SIG-M5 treated with dmso at 0.1 percent for 504 hours (cell line): Measurements from ENCODE around the gene TSTD2.
"Not testable (repeated sequence)": the region's sequence is repeated elsewhere in the genome, so short reads cannot be mapped to it uniquely, and the experiment has no call there.

ENCODE experiments used
- DNase-seq: peaks from one replicate; lab custom pipeline; 2025; ENCODE audit not compliant: unreplicated experiment; lab: John Stamatoyannopoulos, UW

The TSTD2 gene

DNA sequence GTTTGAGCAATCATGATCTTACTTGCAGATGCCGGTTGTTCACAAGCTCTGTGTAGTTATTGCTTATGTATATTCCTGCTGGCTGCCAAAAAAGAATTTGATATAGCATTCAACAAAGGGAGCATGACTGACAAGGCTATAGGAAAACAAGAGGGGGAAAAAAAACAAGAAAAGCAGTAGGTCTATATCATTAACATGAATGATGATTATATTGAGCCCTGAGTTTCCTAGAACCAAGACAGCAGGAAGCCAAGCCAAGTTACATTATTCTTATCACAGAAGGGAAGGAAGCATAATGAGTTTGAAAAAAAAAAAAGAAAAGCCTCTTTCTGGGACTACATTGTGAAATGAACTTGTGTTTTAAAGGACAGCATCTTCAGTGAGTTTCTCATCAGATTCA lies 41.0 kb downstream of the TSTD2 start:
- no peak for DNase-seq

DNA sequence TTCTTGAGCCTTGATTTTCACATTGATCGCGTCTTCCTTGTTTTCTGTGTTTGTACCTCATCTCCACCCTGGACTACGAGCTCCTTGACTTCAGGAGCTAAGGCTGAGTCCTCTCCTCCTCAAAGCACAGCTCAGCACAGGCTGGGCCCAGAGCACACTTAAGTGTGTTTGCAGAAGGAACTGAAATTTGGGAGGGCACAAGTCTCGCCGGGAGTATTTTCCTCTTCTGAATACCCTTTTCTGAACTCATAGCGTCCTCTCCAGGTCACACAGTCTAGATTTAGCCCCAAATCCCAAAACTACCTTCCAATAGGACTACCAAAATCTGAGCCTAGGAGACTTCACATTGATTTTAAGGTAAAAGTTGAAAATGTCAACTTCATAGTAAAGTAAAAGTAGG lies 41.6 kb downstream of the TSTD2 start:
- no peak for DNase-seq

DNA sequence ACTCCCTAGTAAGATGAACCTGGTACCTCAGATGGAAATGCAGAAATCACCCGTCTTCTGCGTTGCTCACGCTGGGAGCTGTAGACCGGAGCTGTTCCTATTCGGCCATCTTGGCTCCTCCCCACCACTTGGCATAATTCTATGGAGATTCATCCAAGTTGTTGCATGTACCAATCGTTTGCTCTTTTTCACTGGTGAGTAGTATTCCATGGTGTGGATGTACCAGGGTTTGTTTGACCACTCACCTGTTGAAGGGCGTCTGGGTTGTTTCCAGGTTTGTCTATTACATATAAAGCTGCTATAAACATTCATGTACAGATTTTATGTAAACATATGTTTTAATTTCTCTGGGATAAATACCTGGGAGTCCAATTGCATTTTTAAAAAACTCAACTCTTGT lies 46.3 kb downstream of the TSTD2 start:
- not testable (repeated sequence) for DNase-seq

DNA sequence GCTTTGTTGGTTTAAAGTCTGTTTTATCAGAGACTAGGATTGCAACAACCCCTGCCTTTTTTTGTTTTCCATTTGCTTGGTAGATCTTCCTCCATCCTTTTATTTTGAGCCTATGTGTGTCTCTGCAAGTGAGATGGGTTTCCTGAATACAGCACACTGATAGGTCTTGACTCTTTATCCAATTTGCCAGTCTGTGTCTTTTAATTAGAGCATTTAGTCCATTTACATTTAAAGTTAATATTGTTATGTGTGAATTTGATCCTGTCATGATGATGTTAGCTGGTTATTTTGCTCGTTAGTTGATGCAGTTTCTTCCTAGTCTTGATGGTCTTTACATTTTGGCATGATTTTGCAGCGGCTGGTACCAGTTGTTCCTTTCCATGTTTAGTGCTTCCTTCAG lies 48.4 kb downstream of the TSTD2 start:
- DNase-seq: not testable (repeated sequence)

DNA sequence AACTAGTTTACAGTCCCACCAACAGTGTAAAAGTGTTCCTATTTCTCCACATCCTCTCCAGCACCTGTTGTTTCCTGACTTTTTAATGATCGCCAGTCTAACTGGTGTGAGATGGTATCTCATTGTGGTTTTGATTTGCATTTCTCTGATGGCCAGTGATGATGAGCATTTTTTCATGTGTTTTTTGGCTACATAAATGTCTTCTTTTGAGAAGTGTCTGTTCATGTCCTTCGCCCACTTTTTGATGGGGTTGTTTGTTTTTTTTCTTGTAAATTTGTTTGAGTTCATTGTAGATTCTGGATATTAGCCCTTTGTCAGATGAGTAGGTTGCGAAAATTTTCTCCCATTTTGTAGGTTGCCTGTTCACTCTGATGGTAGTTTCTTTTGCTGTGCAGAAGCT lies 51.6 kb downstream of the TSTD2 start:
- not testable (repeated sequence) for DNase-seq

DNA sequence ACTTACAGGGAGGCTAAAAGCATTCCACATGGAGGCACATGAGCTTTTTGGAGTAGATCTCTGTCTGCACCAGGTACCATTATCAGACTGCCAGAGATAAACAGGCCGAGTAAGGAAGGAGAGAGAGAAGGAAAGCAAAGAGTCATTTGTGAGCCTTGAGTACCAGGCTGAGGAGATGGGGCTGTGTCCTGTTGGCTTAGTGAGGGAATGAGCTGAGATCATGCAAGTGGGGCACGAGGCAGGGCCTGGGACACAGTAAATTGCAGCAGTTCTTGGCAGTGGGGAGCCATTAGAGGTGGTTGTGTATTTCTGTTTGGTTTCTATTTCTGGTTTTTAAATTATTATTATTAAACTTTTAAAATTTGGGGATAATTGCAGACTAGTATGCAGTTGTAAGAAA lies 53.3 kb downstream of the TSTD2 start:
- DNase-seq: no peak

DNA sequence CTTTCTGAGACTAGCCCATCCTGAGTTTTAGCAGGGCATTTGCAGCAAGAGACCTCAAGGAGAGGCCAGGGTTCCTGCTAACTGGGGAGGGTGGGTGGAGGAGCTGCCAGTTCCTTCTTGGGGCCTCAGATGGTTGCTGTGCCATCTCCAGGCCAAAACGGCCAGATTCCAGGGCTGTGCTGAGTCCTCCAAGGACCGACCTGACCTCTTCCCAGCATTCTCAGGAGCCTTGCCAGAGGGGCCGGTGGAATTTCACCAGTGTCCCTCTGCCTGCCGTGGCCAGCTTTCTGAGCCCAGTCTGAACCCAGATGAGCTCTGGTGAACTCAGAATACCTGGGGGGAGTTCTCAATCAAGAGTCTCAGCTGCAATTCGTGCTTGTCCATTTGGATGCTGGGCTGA lies 54.3 kb downstream of the TSTD2 start:
- DNase-seq: no peak

DNA sequence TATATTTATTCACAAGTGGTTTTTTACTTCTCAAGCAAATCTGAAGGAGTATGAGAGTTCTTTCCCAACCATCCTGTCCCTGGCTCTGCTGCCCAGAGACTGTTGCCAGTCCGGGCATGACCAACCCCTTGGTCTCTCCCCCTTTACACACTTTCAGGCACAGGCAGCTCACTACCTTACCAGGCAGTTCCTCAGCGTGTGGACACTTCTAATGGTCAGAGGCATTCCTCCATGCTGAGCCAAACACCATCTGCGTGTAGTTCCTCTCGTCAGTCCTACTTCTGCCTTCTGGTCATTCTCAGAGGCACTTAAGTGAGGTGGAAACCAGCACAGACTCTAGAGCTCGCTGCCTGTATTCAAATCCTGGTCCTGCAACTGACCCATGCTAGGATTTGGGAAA lies 56.1 kb downstream of the TSTD2 start:
- DNase-seq: no peak

DNA sequence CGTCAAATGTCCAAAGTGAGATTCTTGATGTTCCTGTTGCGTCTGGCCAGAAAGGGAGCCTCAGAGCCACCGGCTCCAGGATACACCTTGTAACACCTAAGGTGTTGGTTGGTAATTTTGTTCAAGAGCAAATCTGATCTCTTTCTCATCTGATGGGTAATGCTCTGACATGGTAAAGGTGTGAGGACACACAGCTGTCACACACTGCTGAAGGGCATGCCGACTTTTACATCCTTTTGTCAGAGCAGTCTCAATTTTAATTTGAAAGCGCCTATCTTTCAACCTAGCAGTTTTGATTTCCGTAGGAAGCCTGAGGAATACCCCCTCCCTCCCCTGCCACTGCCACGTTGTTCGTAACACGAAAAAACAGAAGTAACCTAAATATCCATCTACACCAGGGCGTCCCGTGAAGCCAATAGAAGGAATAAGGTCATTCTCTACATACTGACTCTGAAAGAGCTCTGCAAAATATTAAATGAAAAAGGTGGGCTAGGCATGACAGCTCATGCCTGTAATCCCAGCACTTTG lies 57.4 kb downstream of the TSTD2 start:
- DNase-seq: no peak

DNA sequence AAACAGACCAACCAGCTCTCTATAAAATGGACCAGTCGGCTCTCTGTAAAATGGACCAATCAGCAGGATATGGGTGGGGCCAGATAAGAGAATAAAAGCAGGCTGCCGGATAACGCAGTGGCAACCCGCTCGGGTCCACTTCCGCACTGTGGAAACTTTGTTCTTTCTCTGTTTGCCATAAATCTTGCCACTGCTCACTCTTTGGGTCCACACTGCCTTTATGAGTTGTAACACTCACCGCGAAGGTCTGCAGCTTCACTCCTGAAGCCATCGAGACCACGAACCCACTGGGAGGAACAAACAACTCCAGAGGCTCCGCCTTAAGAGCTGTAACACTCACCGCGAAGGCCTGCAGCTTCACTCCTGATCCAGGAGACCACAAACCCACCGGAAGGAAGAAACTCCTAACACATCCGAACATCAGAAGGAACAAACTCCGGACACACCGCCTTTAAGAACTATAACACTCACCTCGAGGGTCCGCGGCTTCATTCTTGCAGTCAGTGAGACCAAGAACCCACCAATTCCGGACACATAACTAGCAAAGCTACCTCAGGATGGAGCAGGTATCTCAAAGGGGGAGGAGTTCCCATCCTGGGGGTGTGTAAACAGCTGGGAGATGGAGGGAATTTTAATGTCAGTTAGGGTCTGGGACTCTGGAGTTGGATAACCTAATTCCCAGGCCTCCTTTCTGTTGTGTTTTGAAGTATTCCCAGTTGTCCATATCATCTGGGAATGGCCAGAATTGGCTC lies 58.1 kb downstream of the TSTD2 start:
- not testable (repeated sequence) for DNase-seq

DNA sequence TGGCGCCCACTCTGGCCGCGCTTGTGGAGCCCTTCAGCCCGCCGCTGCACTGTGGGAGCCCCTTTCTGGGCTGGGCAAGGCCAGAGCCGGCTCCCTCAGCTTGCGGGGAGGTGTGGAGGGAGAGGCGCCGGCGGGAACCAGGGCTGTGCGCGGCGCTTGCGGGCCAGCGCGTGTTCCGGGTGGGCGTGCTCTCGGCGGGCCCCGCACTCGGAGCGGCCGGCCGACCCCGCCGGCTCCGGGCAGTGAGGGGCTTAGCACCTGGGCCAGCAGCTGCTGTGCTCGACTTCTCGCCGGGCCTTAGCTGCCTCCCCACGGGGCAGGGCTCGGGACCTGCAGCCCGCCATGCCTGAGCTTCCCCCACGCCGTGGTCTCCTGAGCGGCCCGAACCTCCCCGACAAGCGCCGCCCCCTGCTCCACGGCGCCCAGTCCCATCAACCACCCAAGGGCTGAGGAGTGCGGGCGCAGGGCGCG lies 59.0 kb downstream of the TSTD2 start:
- DNase-seq: not testable (repeated sequence)

DNA sequence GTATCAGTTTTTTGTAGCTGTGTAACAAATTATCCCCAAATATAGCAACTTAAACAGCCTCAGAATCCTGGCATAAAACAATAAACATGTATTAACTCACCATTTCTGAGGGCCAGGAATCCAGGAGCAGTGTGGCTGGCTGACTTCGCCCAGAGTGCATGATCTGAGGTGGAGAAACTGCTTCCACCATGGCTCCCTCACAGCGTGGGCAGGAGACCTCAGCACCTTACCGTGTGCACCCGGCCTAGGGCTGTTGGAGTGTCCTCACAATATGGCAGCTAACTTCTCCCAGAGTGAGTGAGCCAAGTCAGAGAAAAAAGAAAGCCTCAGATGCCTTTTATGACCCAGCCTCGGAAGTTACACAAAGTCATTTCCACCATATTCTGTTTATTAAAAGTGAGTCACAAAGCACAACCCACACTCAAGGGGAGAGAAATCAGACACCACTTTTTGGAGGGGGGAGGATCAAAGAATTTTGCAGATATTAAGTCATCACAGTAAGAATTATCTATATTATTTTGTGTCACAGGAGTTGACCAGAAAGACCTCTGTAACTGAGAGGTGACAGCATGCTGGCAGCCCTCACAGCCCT lies 59.6 kb downstream of the TSTD2 start:
- no peak for DNase-seq

DNA sequence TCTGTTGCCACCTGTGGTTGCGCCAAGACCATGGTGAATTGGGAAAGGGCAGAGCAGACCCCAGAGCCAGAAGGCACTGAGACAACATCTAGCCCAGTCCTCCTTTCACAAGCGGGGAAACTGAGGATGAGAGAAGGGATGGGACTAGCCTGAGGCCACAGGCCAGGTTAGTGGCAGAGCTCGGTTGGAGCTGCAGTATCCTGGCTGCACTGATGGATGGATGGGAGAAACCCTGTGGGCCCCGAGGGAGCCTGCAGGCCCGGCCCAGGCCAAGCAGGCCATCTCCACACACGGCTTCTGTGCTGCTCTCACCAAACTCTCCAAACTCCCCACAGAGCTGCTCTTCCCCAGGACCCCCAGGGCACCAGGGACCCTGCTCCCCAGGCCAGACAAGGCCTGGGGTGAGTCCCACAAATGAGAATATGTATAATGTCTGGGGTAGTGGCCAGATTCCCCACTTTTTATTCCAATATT lies 60.2 kb downstream of the TSTD2 start:
- no peak for DNase-seq

DNA sequence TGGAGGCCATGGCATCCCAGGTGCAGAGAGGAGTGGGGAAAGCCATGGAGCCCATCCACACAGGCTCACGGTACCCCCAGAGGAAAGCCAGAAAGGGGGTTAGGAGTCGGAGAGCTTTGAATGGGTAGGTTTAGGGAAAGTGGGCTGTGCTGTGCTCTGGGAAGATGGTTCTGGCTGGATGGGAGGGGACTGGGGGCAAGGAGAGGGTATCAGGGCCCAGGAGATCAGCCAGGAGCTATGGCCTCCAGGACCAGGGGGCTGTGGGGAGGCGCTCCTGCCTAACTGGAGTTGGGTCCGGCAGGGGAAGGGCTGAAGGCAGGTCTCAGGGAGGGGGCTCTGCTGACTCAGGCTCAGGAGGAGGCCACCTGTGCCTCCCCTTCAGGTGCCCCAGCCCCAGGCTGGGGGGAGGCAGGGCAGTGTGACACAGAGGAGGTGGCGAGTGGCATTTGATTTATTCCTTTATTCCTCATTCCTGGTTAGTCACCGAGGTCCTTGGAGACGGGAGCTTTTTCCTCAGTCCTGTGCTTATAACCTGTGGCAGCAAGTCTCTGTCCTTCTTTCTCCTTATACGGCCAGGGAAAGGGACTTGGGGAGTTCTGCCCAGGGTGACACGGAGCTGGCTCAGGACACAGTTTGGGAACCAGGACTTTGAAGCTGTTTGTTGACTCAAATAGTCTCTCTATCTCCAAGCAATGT lies 60.8 kb downstream of the TSTD2 start:
- DNase-seq: no peak

DNA sequence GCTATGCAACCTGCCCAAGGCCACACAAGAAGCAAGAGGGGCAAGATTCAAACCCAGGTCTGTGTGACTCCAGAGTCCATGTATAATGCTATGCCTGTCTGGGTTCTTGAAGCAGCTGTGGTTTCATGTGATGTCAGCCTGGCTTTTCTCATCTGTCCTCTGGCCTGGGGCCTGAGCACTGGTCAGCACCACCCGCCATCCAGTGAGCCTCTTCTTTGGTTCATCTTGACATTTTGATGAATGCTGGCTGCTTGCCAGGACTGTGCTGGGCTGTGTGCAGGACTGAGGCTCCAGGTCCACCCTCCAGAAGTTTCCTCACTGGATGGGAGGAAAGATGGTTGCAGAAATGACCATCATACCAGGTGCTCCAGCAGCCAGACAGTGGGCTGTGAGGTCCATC lies 61.5 kb downstream of the TSTD2 start:
- DNase-seq: no peak

DNA sequence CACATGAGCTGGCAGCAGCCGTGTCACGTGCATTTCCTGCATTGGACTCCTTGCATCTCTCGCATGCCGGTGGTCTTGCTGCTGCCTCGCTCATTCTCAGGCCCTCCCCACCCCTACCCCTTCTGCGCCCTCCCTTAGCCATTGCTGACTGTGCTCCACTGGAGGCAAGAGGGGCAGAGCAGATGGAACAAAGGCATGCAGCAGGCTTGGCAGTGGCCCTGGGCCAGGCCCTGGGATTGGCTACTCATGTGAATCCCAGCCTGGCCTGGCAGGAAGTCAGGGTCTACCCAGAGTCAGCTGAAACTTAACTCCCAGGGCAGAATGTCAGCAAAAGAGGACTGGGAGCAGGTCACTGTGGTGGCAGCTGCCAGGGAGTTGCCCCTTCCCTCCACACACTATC lies 62.3 kb downstream of the TSTD2 start:
- no peak for DNase-seq

DNA sequence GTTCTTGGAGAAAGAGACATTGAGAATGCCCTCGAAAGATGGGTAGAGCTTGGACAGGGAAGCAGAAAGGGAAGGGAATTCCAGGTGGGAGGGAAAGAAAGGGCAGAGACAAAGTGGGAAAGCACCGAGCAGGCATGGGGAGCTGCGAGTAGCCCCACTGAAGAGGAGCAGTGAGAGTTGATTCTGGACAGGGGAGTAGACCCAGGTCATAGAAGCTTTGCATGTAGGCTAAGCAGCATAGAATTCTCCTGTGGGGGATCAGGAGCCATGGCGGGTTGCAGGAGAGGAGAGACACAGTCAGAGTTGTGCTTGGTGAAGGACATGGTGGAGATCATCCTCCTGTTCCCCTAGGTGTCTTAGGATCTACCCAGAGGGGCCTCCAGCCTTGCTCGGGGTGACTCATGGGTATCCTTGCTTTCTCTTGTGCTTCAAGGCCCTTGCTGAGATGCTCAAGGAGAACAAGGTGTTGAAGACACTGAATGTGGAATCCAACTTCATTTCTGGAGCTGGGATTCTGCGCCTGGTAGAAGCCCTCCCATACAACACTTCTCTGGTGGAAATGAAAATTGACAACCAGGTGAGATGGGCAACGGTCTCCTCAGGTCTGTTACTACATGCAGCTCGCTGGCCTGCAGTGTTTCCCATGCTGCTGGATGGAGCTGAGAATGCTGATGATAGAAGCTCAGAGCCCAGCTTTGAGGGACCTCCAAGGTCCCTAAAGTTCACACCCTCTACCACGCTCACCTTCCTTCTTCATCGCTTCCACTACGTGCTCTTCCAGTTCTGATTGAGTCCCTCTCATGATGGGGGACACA lies 64.5 kb downstream of the TSTD2 start:
- no peak for DNase-seq

DNA sequence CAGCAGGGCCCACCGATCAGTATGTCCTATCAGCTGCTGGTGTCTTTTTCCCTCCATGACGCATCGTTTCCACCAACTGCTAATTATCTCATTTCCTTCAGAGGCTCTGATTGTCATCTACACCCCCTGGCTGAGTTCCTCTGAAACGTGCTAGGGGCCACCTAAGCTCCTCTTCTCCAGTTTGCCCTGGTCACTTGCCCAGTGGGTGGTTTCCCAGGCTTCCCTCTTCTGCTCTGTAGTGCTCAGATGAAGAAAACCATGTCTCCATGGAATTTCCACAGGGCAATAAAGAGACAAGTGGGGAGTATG lies 65.3 kb downstream of the TSTD2 start:
- no peak for DNase-seq

DNA sequence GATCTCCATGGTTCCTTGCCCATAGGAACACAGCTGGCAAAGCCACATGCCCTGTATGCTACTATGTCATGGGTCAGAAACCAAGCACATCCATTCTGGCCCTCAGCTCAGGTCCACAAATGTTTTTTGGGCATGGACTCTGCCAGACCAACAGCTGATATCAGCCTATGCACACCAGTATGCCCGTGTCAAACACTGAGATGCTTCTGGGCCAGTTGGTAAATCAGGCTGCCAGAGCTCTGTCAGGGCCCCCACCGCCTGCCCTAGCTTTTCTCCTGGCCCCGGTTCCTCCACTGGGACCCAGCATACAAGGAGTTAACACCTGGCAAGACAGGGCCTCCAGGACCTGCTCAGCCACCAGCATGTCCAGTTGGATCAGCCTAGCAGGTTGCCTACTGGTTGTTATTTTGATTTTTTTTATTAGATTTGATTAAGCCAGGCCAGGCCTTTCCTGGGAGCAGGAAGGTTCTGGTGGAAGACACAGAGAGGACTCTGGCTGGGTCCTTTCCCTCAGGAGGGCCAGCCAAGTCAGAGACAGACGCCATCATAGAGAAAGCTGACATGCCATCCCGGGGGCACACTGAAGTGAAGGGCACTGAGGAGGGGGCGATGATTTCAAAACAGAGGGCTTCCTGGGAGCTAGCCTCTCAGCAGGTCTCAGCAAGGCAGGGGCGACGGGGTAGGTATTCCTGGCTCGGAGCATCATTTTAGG lies 65.8 kb downstream of the TSTD2 start:
- DNase-seq: no peak

DNA sequence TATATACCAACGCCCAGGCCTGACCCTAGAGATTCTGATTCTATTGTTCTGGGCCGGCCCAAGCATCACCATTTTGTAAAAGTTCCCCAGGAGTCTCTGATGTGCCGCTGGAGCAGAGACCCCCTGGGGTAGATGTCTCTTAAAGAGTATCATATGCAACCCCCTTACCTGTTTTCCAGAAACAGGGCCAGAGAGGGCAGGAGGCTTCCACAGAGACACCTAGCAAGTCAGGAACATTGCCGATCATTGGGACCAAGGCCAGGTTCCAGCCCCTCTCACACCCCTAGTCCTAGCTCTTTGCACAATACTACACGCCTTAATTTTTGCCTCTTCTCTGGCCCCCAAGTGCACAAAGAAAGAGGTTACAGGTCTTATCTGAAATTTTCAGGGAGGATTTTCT lies 67.9 kb downstream of the TSTD2 start:
- no peak for DNase-seq
